ACC112 (cell line): ENCODE measurements around the gene EP400.

ENCODE experiments used
- H2AFZ ChIP-seq: fragments of 200-600 bp; sonication (generic); one replicate; pipeline ENCODE4 v1.6.0; 2017; ENCODE audit warnings: antibody characterized with exemption, low read length; ENCODE audit not compliant: unreplicated experiment
- H3K27ac ChIP-seq: fragments of 200-600 bp; sonication (generic); 2 replicates; pipeline ENCODE4 v1.5.1; 2014; ENCODE audit warnings: low read depth, mild to moderate bottlenecking, antibody characterized with exemption, low read length, moderate library complexity
- H3K27me3 ChIP-seq: fragments of 200-600 bp; sonication (generic); 2 replicates; pipeline ENCODE4 v1.6.1; 2014; ENCODE audit warnings: mild to moderate bottlenecking, antibody characterized with exemption, low read length, moderate library complexity, mixed read lengths; ENCODE audit not compliant: insufficient read depth
- H3K36me3 ChIP-seq: fragments of 200-600 bp; sonication (generic); 2 replicates; pipeline ENCODE4 v1.6.1; 2016; ENCODE audit warnings: mild to moderate bottlenecking, antibody characterized with exemption, low read length, moderate library complexity, mixed read lengths; ENCODE audit not compliant: insufficient read depth
- H3K4me1 ChIP-seq: fragments of 200-600 bp; sonication (generic); one replicate; pipeline ENCODE4 v1.6.1; 2016; ENCODE audit warnings: low read length, mixed read lengths; ENCODE audit not compliant: insufficient read depth, unreplicated experiment, control insufficient read depth
- H3K4me3 ChIP-seq: fragments of 200-600 bp; sonication (generic); 2 replicates; pipeline ENCODE4 v1.5.1; 2014; ENCODE audit warnings: mild to moderate bottlenecking, low read depth, low read length
- H3K79me2 ChIP-seq: fragments of 200-600 bp; sonication (generic); one replicate; pipeline ENCODE4 v1.6.0; 2016; ENCODE audit warnings: low read length; ENCODE audit not compliant: control insufficient read depth, unreplicated experiment, insufficient read depth

The EP400 gene

DNA sequence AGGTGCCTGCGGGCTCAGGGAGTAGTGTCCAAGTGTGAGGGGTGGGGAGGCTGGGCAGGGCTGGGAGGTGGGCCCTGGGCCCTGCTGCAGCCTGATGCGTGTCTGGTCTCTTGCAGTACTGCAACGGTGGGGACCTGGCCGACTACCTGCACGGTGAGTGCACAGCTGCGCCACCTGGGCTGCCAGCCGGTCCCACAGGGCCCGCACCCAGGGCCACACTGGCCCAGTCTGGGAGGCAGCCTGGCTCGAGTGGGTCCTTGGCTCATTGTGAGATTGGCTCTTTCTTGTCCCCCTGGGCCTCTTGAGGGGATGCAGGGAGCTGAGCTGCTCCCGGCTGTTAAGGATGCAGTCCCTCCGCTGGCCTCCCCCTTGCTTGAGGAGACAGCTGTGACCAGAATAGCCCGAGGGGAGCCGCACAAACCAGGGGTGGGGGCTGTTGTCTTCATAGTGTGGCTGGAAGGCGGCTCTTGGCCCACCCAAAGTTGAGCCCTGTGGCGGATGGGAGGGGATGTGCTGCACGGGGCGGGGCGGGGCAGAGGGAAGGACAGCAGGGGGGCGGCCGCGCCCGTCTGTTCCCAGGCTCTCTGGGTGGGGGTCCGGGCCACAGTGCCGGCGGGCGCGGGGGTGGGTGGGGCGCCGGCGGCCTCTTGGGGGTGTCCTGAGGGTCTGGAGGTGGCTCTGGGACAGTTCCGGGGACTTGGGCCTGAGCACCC is 42.2 kb upstream of the EP400 start:
- Histone ChIP-seq H3K27me3 (no peaks in the 10 kb centered on the region), H3K4me1 (peaks cover 6% of the 10 kb centered on the region), H3K79me2 (no peaks in the 10 kb centered on the region), H3K4me3 (no peak overlapping the region), H2AFZ (no peak overlapping the region), H3K36me3 (no peaks in the 10 kb centered on the region), H3K27ac (no peak overlapping the region)

DNA sequence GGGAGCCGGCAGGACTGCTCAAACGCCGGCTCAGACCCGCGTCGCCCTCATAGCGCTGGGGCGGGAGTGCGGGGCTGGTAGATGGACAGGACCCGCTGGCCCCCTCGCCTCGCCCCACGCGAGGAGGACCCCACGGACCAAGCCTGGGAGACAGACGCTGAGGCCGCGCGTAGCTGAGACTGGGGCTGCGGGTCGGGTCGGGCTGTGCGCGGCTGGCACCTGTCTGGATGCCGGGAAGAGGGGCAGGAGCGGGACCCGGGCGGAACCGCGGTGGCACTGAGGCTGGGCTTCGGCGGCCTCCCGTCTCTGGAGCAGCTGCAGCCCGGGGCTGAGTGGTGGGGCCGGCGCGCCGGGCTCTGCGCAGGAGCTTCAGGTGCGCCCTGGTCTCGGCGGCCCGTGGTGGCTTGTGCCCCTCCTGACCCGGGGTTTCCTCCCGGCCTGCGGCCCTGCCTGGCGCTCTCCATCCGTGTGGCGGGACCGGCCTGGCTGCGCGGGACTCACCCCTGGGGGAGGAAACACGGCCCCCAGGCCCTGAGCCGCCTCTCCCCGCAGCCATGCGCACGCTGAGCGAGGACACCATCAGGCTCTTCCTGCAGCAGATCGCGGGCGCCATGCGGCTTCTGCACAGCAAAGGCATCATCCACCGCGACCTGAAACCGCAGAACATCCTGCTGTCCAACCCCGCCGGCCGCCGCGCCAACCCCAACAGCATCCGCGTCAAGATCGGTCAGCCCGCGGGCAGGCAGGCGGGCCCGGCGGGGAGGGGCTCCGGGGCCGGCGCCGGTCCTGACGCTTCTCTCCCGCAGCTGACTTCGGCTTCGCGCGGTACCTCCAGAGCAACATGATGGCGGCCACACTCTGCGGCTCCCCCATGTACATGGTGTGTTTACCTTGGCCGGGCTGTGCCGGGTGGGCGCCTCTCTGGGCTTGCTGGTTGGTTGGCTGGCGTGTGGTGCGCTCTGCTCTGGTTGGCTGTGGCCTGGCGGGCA is 41.4 kb upstream of the EP400 start:
- H3K27ac ChIP-seq: no peak overlapping the region
- H3K36me3 ChIP-seq: no peaks in the 10 kb centered on the region
- no peak overlapping the region for H2AFZ ChIP-seq
- no peaks in the 10 kb centered on the region for H3K79me2 ChIP-seq
- H3K27me3 ChIP-seq: no peaks in the 10 kb centered on the region
- H3K4me1 ChIP-seq: peaks cover 12% of the 10 kb centered on the region
- H3K4me3 ChIP-seq: no peak overlapping the region

DNA sequence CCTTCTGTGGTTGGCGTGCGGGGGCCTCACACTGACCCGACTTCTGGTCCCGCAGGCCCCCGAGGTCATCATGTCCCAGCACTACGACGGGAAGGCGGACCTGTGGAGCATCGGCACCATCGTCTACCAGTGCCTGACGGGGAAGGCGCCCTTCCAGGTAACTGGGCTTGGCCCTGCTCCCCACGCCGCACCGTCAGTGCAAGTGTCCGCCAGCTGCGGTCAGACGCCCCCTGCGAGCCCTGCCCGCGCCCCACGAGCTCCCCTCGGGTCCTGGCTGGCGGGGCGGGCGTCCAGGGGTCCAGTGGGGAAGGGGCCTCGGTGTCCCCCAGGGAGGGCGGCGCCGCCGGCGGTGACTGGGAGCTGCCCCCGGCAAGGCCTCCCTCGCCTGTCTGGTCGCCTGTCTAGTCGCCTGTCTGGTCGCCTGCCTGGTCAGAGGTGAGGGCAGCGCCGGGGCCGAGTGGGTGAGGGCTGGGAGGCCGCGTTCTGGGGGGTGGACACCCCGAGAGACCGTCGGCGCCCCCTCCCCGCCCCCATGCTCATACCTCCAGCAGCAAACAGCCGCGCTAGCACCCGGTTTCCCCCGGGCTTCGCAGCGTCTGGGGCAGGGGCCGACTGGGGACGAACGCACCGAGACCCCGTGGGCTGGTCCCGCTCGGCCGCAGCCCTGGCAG is 40.5 kb upstream of the EP400 start:
- Histone ChIP-seq H3K36me3 (no peaks in the 10 kb centered on the region), H3K4me3 (no peak overlapping the region), H2AFZ (no peak overlapping the region), H3K27ac (no peak overlapping the region), H3K27me3 (no peaks in the 10 kb centered on the region), H3K79me2 (no peaks in the 10 kb centered on the region), H3K4me1 (peaks cover 12% of the 10 kb centered on the region)

DNA sequence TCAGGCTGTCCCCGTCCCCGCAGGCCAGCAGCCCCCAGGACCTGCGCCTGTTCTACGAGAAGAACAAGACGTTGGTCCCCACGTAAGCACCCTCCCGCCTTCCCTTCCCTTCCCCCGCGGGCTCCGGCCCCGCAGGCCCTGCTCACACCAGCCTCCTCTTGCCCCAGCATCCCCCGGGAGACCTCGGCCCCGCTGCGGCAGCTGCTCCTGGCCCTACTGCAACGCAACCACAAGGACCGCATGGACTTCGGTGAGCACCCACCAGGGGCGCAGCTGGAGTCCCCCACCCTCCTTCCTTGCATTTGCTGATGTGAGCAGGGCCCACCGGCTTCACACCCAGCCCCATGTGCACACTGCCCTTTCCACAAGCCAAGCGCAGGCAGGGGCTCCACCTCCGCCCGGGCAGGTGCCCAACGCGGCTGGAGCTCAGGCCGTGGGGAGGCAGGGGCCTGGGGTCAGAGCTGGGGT is 40.0 kb upstream of the EP400 start:
- no peaks in the 10 kb centered on the region for H3K27me3 ChIP-seq
- H3K36me3 ChIP-seq: no peaks in the 10 kb centered on the region
- H2AFZ ChIP-seq: no peak overlapping the region
- H3K79me2 ChIP-seq: no peaks in the 10 kb centered on the region
- no peak overlapping the region for H3K27ac ChIP-seq
- no peak overlapping the region for H3K4me3 ChIP-seq
- H3K4me1 ChIP-seq: peaks cover 12% of the 10 kb centered on the region

DNA sequence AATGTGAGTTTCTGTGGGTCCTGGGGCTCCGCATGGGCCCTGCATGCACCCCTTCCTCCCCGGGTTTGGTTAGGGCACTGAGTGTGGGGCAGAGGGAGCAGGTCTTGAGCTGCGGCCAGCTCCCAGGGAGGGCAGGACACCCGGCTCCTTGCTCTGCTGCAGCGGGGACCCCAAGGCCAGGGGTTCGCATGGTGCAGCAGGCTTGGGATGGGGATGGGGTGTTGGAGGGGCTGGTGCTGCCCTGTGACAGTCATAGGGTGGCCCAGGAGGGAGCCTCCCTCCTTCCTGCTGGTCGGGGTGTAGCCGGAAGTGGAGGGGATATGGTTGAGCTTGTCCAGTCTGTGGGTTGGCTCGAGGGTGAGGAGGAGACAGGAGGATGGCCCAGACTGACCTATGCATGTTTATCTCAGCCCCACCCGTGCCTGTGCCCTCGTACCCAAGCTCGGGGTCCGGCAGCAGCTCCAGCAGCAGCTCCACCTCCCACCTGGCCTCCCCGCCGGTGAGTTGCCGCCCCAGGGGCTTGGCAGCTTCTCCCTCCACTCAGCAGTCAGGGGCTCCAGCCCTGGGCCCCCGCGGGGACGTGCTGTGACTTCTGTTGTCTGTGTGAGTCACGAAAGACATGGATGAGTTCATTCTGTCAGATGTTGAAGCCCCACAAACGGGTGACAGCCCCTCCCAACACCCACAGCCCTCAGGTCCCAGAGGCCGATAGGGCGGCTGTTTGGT is 39.3 kb upstream of the EP400 start:
- Histone ChIP-seq H3K4me1 (peaks cover 12% of the 10 kb centered on the region), H3K27me3 (no peaks in the 10 kb centered on the region), H3K79me2 (no peaks in the 10 kb centered on the region), H3K4me3 (no peak overlapping the region), H3K36me3 (no peaks in the 10 kb centered on the region), H2AFZ (no peak overlapping the region), H3K27ac (no peak overlapping the region)

DNA sequence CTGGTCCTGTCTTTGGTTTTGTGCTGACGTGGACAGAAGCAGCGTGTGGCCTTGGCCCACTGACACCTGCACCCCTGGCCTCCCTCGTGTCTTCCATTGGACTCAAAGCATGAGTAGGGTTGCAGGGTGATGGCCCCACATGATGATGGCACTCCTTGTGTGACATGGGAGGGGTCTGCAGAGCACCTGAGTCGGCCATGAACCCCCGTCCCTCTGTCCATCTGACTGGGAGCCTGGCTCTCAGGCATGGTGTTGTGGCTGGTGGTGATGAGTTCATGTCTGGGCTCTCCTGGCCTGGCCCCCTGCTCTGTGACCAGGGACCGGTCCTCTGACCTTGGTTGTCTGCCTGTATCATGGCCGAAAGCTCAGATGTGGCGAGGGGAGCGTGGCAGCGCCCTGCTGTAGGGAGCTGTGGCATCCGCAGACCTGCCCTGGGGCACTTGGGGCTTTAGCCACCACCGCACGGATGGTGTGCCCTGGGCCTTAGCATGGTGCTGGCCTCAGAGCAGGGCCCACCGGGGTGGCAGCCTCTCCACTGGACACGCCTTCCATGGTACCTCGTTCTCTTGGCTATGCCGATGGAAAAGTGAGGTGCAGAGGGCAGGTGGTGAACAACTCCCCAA is 38.6 kb upstream of the EP400 start:
- Histone ChIP-seq H3K27me3 (no peaks in the 10 kb centered on the region), H3K4me3 (no peak overlapping the region), H3K4me1 (peaks cover 12% of the 10 kb centered on the region), H3K27ac (no peak overlapping the region), H2AFZ (no peak overlapping the region), H3K79me2 (no peaks in the 10 kb centered on the region), H3K36me3 (no peaks in the 10 kb centered on the region)

DNA sequence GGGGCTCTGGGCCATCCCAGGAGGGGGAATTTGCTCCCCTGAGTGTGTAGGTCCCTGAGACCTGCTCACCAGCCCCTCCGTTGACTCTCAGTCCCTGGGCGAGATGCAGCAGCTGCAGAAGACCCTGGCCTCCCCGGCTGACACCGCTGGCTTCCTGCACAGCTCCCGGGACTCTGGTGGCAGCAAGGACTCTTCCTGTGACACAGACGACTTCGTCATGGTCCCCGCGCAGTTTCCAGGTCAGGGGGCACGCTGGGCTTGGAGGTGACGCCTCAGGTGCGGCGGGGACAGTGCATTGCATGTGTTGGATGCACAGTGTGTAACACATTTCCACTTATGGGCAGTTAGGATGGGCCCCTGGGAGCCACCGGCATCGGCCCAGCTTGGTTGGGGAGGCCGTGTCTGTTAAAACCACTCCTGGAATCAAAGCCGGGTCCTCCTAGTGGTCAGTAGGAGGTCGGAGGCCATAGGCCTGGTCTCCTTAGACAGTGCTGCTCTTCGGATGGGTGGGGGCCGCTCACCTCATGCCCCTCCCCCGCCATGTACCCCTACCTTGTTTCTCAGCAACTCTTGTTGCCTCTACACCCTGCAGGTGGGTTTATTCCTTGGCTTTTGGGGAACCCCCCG is 37.8 kb upstream of the EP400 start:
- no peaks in the 10 kb centered on the region for H3K27me3 ChIP-seq
- no peak overlapping the region for H3K27ac ChIP-seq
- no peaks in the 10 kb centered on the region for H3K79me2 ChIP-seq
- H2AFZ ChIP-seq: no peak overlapping the region
- H3K36me3 ChIP-seq: no peaks in the 10 kb centered on the region
- peaks cover 12% of the 10 kb centered on the region for H3K4me1 ChIP-seq
- no peak overlapping the region for H3K4me3 ChIP-seq

DNA sequence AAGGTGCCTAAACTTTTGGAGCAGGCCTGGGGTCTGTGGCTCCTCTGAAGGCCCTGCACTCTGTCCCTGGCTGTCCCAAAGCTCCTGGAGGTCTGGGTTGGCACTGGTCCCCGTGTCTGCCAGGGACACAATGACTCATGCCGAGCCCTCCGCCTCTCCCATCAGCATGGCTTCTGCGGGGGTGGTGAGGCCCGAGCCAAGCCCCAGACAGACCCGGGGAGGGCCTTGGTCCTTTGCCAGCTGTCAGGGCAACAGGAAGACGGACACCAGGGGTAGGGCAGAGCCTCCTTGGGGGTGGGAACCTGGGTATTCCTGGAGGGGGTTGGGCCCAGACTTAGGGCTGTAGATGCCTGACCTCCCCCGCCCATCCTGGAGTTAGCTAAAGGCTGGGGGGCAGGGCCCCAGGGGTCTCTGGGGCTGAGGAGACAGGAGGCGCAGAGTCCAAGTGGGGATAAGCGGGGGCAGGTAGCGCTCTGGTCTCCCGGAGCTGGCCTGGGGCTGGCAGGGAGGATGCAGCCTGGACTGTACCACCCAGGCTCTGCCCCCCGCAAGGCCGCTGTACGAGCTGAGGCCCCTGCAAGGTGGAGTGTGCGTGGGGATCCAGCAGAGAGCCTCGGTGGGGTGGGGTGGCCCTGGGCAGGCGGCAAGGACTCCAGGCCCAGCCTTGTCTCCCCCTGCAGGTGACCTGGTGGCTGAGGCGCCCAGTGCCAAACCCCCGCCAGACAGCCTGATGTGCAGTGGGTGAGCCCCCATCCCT is 37.0 kb upstream of the EP400 start:
- Histone ChIP-seq H3K27me3 (no peaks in the 10 kb centered on the region), H3K4me1 (peaks cover 12% of the 10 kb centered on the region), H2AFZ (no peak overlapping the region), H3K79me2 (no peaks in the 10 kb centered on the region), H3K36me3 (no peaks in the 10 kb centered on the region), H3K27ac (no peak overlapping the region), H3K4me3 (no peak overlapping the region)

DNA sequence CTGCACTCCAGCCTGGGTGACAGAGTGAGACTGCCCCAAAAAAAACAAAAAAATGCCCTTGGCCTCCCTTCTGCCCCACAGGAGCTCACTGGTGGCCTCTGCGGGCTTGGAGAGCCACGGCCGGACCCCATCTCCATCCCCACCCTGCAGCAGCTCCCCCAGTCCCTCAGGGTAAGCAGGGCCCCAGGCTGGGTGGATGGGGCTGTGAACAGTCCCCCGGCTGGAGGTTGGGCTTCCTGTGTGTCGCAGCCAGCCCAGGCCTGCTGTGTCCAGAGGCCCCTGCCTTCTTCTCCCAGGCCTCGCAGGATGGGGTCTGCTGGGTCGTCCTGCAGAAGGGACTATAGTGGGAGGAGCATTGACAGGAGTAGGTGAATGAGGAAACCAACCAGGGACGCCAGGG is 36.1 kb upstream of the EP400 start:
- no peak overlapping the region for H3K4me3 ChIP-seq
- H3K4me1 ChIP-seq: peaks cover 12% of the 10 kb centered on the region
- H3K79me2 ChIP-seq: no peaks in the 10 kb centered on the region
- no peaks in the 10 kb centered on the region for H3K36me3 ChIP-seq
- H2AFZ ChIP-seq: no peak overlapping the region
- H3K27ac ChIP-seq: no peak overlapping the region
- H3K27me3 ChIP-seq: no peaks in the 10 kb centered on the region
